GM12878 (cell line): ENCODE measurements around the gene CCL16. TPM values are rescaled to one million over a fixed set of nuclear protein-coding genes. Genes with fewer than 3 reads are reported as not detected.
A peak's percentile ranks its signal among the peaks of the same experiment; 100 is the strongest.
"Not testable (repeated sequence)": the region's sequence is repeated elsewhere in the genome, so short reads cannot be mapped to it uniquely, and the experiment has no call there.

Source experiments
- ATAC-seq: fragments of 200-7000 bp; cut with Tn5 transposase; 3 replicates; pipeline ENCODE4 v1.9.1; 2020; ENCODE audit warnings: mild to moderate bottlenecking, moderate library complexity
- BruUV-seq: library from RNA; stranded (reverse); fragments of 400-500 nt; replicated peaks from 2 replicates; lab custom pipeline; 2021; lab: Mats Ljungman, UMichigan
- CTCF ChIA-PET: fragments of 300-600 bp; sonication (Branson Sonifier 250); formaldehyde crosslinking; extraction: SDS; loops from one replicate; lab custom pipeline; 2021; ENCODE audit warnings: inconsistent platforms; lab: Yijun Ruan, JAX
- POLR2A ChIA-PET: fragments of 350-600 bp; formaldehyde crosslinking; extraction: SDS; loops from one replicate; lab custom pipeline; 2021; ENCODE audit warnings: inconsistent platforms; lab: Charles Lee
- RAD21 ChIA-PET: fragments of 300-600 bp; sonication (Branson Sonifier 250); formaldehyde crosslinking; loops from one replicate; lab custom pipeline; 2023; ENCODE audit warnings: antibody characterized with exemption; ENCODE audit not compliant: unreplicated experiment; lab: Charles Lee
- SMC1A ChIA-PET: fragments of 300-600 bp; sonication (Branson Sonifier 250); formaldehyde crosslinking; loops from one replicate; lab custom pipeline; 2023; ENCODE audit not compliant: unreplicated experiment, uncharacterized antibody; lab: Charles Lee
- DNase-seq: peaks from one replicate; pipeline ENCODE4 v3.0.0-alpha.2; 2011; ENCODE audit warnings: low read depth, low spot score
- FAIRE-seq: peaks from 3 replicates; lab custom pipeline; 2011; peaks lifted over from hg19 to GRCh38; lab: Jason Lieb, UNC
- H2AFZ ChIP-seq: 2 replicates; pipeline ENCODE4 v1.6.0; 2011; ENCODE audit warnings: low read depth, low read length, control low read depth; ENCODE audit not compliant: control insufficient read depth
- H3K27ac ChIP-seq: 2 replicates; pipeline ENCODE4 v1.5.1; 2011; ENCODE audit warnings: control low read depth; ENCODE audit not compliant: control insufficient read depth, insufficient read depth
- H3K27me3 ChIP-seq, 2 experiments: replicated peaks in 1 of 2; 2 replicates each; pipeline versions ENCODE4 v1.6.0 to v1.6.1; 2011; ENCODE audit warnings: low read length in 1 of 2; ENCODE audit not compliant: control insufficient read depth in 2 of 2, insufficient read depth in 2 of 2
- H3K36me3 ChIP-seq, 2 experiments: 2 replicates each; pipeline ENCODE4 v1.5.1; 2011; ENCODE audit warnings: low read length in 1 of 2; ENCODE audit not compliant: control insufficient read depth in 2 of 2, insufficient read depth in 2 of 2
- H3K4me1 ChIP-seq: 2 replicates; pipeline ENCODE4 v1.6.1; 2011; ENCODE audit warnings: mild to moderate bottlenecking, low read length, moderate library complexity, mixed read lengths; ENCODE audit not compliant: control insufficient read depth, insufficient read depth
- H3K4me2 ChIP-seq: 2 replicates; pipeline ENCODE4 v1.6.0; 2011; ENCODE audit warnings: control low read depth; ENCODE audit not compliant: control insufficient read depth, insufficient read depth
- H3K4me3 ChIP-seq: fragments of 200-600 bp; sonication (generic); 2 replicates; pipeline ENCODE4 v1.5.1; 2016
- H3K79me2 ChIP-seq: 2 replicates; pipeline ENCODE4 v1.6.0; 2011; ENCODE audit warnings: low read length; ENCODE audit not compliant: control insufficient read depth, insufficient read depth
- H3K9ac ChIP-seq: 2 replicates; pipeline ENCODE4 v1.8.0; 2011; ENCODE audit warnings: low read length, control low read depth, mixed read lengths; ENCODE audit not compliant: control insufficient read depth, insufficient read depth
- H3K9me3 ChIP-seq: replicated peaks from 3 replicates; pipeline ENCODE4 v1.5.1; 2011; ENCODE audit warnings: mild to moderate bottlenecking, low read length; ENCODE audit not compliant: control insufficient read depth, insufficient read depth
- H4K20me1 ChIP-seq: 2 replicates; pipeline ENCODE4 v1.6.0; 2011; ENCODE audit not compliant: control insufficient read depth, insufficient read depth
- ATF7 ChIP-seq: fragments of 450-650 bp; IDR thresholded peaks from 2 replicates; pipeline ENCODE4 v1.6.1; 2016; ENCODE audit warnings: low read depth, mild to moderate bottlenecking
- BHLHE40 ChIP-seq, 2 experiments: fragments of 450-650 bp in 1 of 2; IDR thresholded peaks; 2 replicates each; pipeline ENCODE4 v1.6.1; 2011 to 2017; ENCODE audit warnings: low read depth in 2 of 2, borderline replicate concordance in 1 of 2, improper control_type of control experiment in 1 of 2, low read length in 1 of 2, mild to moderate bottlenecking in 1 of 2
- BMI1 ChIP-seq: fragments of 450-650 bp; IDR thresholded peaks from 2 replicates; pipeline ENCODE4 v1.6.1; 2016; ENCODE audit warnings: mild to moderate bottlenecking, moderate library complexity, borderline replicate concordance
- IKZF2 ChIP-seq, 2 experiments: fragments of 450-650 bp; IDR thresholded peaks; 2 replicates each; pipeline ENCODE4 v1.6.1; 2017; ENCODE audit warnings: mild to moderate bottlenecking in 2 of 2, moderate library complexity in 2 of 2
- MEF2B ChIP-seq: fragments of 450-650 bp; IDR thresholded peaks from 2 replicates; pipeline ENCODE4 v1.6.1; 2018; ENCODE audit warnings: mild to moderate bottlenecking, moderate library complexity; ENCODE audit not compliant: partially characterized antibody, poor library complexity, severe bottlenecking
- MTA2 ChIP-seq: fragments of 450-650 bp; IDR thresholded peaks from 2 replicates; pipeline ENCODE4 v1.6.1; 2016; ENCODE audit warnings: low read depth, mild to moderate bottlenecking, moderate library complexity
- RELB ChIP-seq: fragments of 450-650 bp; IDR thresholded peaks from 2 replicates; pipeline ENCODE4 v1.6.1; 2017; ENCODE audit warnings: low read depth, mild to moderate bottlenecking, moderate library complexity
- SPI1 ChIP-seq: IDR thresholded peaks from 2 replicates; pipeline ENCODE4 v1.6.1; 2011; ENCODE audit warnings: low read depth, mild to moderate bottlenecking, low read length, moderate library complexity, borderline replicate concordance; ENCODE audit not compliant: insufficient read depth
- WGBS: methylation state at CpG from one replicate; pipeline ENCODE4 v1.1.6; 2016; ENCODE audit warnings: low lambda C conversion rate; ENCODE audit not compliant: insufficient replicate concordance, insufficient coverage; ENCODE audit errors: missing lambda C conversion rate; 5-methylcytosine and 5-hydroxymethylcytosine counted together
- in situ Hi-C: fragments of 300-500 bp; cut with MboI; formaldehyde crosslinking; loops from 9 replicates; pipeline ENCODE4 v1.14.3; 2018; ENCODE audit warnings: mixed read lengths
- intact Hi-C: fragments of 100-400 bp; cut with micrococcal nuclease; formaldehyde crosslinking; loops from one replicate; pipeline ENCODE4 v1.14.2; 2022; ENCODE audit not compliant: unreplicated experiment
- polyA plus RNA-seq, 11 experiments: library from polyadenylated mRNA; depleted of rRNA in 4 of 11; unstranded in 6 of 11; stranded (reverse) in 5 of 11; fragments of >200 nt; fragmentation: Nextera tagmentation in 4 of 11; fragmentation: Illumina TruSeq in 1 of 11; extraction: Ambion mirVana in 4 of 11; extraction: Trizol in 1 of 11; gene quantifications; 1 replicate in 1 of 11; 2 replicates in 10 of 11; pipeline versions ENCODE4 v1.2.1 to v1.2.3, GENCODE V29; 2011 to 2016; ENCODE audit warnings: inconsistent platforms in 2 of 11, missing spikeins in 2 of 11, low read depth in 1 of 11
- total RNA-seq, 4 experiments: library from RNA; depleted of rRNA in 3 of 4; stranded (reverse); fragments of >200 nt in 3 of 4; fragmentation: Illumina TruSeq in 1 of 4; extraction: Trizol in 1 of 4; gene quantifications; 2 replicates each; pipeline versions ENCODE4 v1.2.1 to v1.2.3, GENCODE V29; 2013 to 2021
- TF ChIP-seq, protein P1 (sequence below): fragments of 450-650 bp; IDR thresholded peaks from 2 replicates; pipeline ENCODE4 v1.6.1; 2017; ENCODE audit warnings: mild to moderate bottlenecking, low read depth, inconsistent platforms; ENCODE audit not compliant: poor library complexity, severe bottlenecking

The CCL16 gene
- total and polyA plus RNA-seq, 10 of the 15 experiments (the other 5 are each of a cell fraction or from before 2014, with no cell fraction given): not detected

GRCh38 chr17:35995346-35995745 lies 14.0 kb upstream of the CCL16 start:
- H4K20me1 ChIP-seq, BruUV-seq, intact Hi-C loops, H3K4me3 ChIP-seq, H3K27me3 ChIP-seq, H3K27ac ChIP-seq, H3K9ac ChIP-seq, H3K4me2 ChIP-seq, in situ Hi-C loops, H3K36me3 ChIP-seq, H3K79me2 ChIP-seq, H3K4me1 ChIP-seq, H3K9me3 ChIP-seq, H2AFZ ChIP-seq, FAIRE-seq: not testable (repeated sequence)
- POLR2A ChIA-PET: interaction anchor here (0.6 kb wide), 1 partner anchor 40 kb away, joined by 4 read pairs; no protein-coding TSS in a partner anchor
- CTCF ChIA-PET: interaction anchor here (1.1 to 2.9 kb wide), 7 partner anchors 10 to 153 kb away, joined by 3 to 12 read pairs (median 4); no protein-coding TSS in a partner anchor
- TF ChIP-seq BMI1: 0 out of 2 replicates have a peak, but pooled peaks have one; percentile 19
- TF ChIP-seq SPI1: peak; percentile 36; the same call in 1 of the 2 replicates
- peak; percentile 77 for TF ChIP-seq MTA2
- TF ChIP-seq ATF7: peak; percentile 51
- TF ChIP-seq IKZF2 (IDR thresholded peaks at IDR 0.05): peak; percentile 48; a peak in 2 of 4 replicates
- TF ChIP-seq RELB: peak; percentile 35; the same call in 1 of the 2 replicates
- peak; percentile 28 for TF ChIP-seq MEF2B
- peak in 1 of 2 experiments; percentile 35; a peak in 1 of 4 replicates for TF ChIP-seq BHLHE40 (IDR thresholded peaks at IDR 0.05; ENCODE audit: borderline replicate concordance in 1 of 2, low read depth in 2 of 2, low read length in 1 of 2)
- TF ChIP-seq, protein P1, sequence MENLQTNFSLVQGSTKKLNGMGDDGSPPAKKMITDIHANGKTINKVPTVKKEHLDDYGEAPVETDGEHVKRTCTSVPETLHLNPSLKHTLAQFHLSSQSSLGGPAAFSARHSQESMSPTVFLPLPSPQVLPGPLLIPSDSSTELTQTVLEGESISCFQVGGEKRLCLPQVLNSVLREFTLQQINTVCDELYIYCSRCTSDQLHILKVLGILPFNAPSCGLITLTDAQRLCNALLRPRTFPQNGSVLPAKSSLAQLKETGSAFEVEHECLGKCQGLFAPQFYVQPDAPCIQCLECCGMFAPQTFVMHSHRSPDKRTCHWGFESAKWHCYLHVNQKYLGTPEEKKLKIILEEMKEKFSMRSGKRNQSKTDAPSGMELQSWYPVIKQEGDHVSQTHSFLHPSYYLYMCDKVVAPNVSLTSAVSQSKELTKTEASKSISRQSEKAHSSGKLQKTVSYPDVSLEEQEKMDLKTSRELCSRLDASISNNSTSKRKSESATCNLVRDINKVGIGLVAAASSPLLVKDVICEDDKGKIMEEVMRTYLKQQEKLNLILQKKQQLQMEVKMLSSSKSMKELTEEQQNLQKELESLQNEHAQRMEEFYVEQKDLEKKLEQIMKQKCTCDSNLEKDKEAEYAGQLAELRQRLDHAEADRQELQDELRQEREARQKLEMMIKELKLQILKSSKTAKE: peak; percentile 92
- peak; percentile 81 for ATAC-seq
- WGBS: 0% methylated on average over 2 of the region's 2 CpGs
- SMC1A ChIA-PET: interaction anchor here (0.9 to 4.5 kb wide), 8 partner anchors 9 to 154 kb away, joined by 3 to 16 read pairs (median 5); partner anchors contain the start of gene CCL16
- RAD21 ChIA-PET: interaction anchor here (2.2 to 2.6 kb wide), 2 partner anchors 26 to 77 kb away, joined by 6 to 8 read pairs; no protein-coding TSS in a partner anchor
- DNase-seq: peak; percentile 28
